ENCODE measurements around the gene CDT1. TPM values are rescaled to one million over a fixed set of nuclear protein-coding genes. Genes with fewer than 3 reads are reported as not detected.

Gene CDT1
- total and polyA plus RNA-seq, 5 donors = 0.27 to 3.1 (median 0.67) TPM

DNA sequence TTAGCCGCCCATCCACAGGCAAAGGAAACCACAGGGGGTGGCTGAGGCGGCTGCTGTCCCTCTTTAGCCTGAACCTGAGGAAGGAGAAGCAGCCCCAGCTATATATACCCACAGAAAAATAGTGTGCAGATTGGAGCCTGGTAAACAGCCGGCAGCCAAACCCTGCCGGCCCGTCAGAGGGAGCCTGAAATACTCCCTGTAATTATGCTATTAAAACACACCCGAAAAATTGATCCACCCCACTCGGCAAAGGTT lies 25.4 kb upstream of the CDT1 start:
- Histone ChIP-seq H3K27me3 (ENCODE audit: control insufficient read depth, insufficient read depth) (no peaks in the 10 kb centered on the region), H3K4me3 (ENCODE audit: low read length) (no peak overlapping the region), H3K4me1 (ENCODE audit: control insufficient read depth, insufficient read depth, low read length) (peaks cover 8% of the 10 kb centered on the region), H3K27ac (ENCODE audit: low read length) (no peak overlapping the region), H3K9me3 (ENCODE audit: control insufficient read depth, low read length) (no peaks in the 10 kb centered on the region)
- WGBS = 80% methylated on average over 7 of the region's 7 CpGs
- ATAC-seq (no peak), DNase-seq (no peak)
- intact Hi-C loops (cut with DNase I) = no loop called here

DNA sequence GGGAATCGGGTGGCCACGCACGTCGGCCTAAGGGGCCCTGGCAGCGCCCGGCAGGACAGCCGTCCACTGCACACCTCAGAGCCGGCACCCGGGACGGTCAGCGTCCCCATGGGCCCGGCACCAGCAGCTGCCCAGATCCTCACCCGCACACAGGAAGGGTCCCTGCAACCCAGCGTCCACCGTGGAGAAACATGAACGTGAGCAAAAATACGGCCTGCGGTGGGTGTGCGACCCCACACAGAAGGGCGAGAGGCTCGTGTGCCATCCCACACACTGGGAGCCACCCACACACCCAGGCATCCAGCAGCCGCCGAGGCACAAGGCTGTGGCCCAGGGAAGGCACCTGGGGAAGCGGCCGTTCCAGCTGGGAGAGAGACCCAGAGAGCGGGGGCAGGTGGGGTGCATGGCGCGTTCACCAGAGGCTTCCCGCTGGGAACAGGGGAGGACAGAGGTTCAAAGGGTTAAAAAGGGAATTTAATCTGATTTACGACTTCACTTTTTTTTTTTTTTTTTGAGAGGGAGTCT lies 25.0 kb upstream of the CDT1 start:
- Histone ChIP-seq H3K4me1 (ENCODE audit: control insufficient read depth, insufficient read depth, low read length) (peaks cover 7% of the 10 kb centered on the region), H3K9me3 (ENCODE audit: control insufficient read depth, low read length) (no peaks in the 10 kb centered on the region), H3K4me3 (ENCODE audit: low read length) (no peak overlapping the region), H3K27ac (ENCODE audit: low read length) (no peak overlapping the region), H3K27me3 (ENCODE audit: control insufficient read depth, insufficient read depth) (no peaks in the 10 kb centered on the region)
- ATAC-seq (no peak), DNase-seq (no peak)
- WGBS = 88% methylated on average over 30 of the region's 30 CpGs
- intact Hi-C loops (cut with DNase I) = no loop called here

DNA sequence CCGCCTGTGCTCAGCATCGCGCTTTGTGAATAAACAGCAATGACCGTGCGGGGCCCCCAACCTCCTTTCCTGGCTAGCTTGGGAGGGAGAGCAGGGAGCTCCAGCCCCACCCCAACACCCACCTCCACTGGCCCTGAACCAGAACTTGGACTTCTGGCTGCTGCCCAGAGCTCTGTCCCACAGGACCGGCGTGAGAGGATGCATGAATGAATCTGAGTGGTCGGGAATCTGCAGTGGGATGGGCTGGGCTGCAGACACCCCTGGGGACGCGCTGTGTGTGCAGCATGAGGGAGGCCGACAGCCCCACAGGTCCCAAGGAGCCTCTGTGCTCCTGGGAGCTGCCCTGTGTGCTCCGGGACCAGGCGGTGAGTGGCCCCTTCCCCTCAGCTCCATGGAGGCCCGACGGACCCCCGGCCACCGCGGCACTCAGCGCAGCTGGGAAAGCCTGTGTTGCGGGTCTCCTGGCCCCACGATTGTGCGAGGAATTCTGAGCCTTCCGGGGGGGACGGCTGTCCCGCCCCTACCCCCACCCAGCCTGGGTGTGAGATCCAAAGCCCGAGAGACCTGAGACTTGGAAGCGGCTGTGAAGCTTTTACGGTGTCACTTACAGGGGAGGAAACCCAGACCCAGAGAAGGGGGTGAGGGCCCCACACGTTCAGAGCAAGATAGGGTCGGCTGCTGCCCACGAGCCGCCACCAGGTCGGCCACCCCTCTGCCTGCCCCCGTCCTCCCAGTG lies 24.0 kb upstream of the CDT1 start:
- ATAC-seq (peak in 1 of 2 donors; percentile 33), DNase-seq (peak; percentile 64 to 85 (median 75))
- H3K9me3 ChIP-seq (ENCODE audit: control insufficient read depth, low read length) = no peaks in the 10 kb centered on the region
- H3K4me3 ChIP-seq (ENCODE audit: low read length) = no peak overlapping the region
- WGBS = 37% methylated on average over 34 of the region's 34 CpGs
- no peaks in the 10 kb centered on the region for H3K27me3 ChIP-seq (ENCODE audit: control insufficient read depth, insufficient read depth)
- H3K4me1 ChIP-seq (ENCODE audit: control insufficient read depth, insufficient read depth, low read length) = peaks cover 4% of the 10 kb centered on the region
- intact Hi-C loops (cut with DNase I) = loop anchor here in 2 of 4 donors (5.0 kb wide), 2 partner anchors 32 to 37 kb away; no protein-coding TSS in a partner anchor
- H3K27ac ChIP-seq (ENCODE audit: low read length) = no peak overlapping the region

DNA sequence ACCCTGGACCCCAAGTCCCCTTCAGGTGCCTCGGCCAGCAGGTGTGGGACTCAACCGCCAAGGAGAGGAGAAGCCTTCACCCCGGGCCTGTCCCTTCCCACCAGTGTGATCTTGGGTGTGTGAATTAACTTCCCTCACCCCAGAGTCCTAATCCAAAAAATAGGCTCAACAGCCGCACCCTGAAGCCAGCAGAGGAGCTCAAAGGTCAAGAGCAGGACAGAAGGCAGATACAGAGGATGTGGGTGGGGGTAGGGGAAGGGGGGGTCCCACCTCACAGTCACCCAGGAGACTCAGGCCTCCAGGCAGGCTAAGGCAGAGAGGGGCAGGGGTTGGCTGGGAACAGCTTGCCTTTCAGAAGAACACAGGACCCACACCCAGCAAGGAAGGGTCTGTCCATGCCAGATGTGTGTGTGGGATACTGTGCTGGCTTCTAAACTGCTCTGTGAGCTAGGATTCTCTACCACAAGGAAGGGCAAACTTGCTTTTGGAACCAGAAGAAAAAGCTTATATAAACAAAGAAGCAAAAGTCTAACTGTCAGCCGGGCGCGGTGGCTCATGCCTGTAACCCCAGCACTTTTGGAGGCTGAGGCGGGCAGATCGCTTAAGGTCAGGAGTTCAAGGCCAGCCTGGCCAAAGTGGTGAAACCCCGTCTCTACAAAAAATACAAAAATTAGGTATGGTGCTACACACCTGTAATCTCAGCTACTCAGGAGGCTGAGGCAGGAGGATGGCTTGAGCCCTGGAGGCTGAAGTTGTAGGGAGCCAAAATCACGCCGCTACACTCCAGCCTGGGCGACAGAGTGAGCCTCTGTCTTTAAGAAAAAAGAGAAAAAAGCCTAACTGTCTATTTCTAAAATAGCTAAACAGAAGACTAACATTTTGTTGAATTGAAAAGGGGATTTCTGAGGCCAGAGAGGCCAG lies 23.2 kb upstream of the CDT1 start:
- Histone ChIP-seq H3K9me3 (ENCODE audit: control insufficient read depth, low read length) (no peaks in the 10 kb centered on the region), H3K4me1 (ENCODE audit: control insufficient read depth, insufficient read depth, low read length) (peaks cover 4% of the 10 kb centered on the region), H3K4me3 (ENCODE audit: low read length) (no peak overlapping the region), H3K27ac (ENCODE audit: low read length) (no peak overlapping the region), H3K27me3 (ENCODE audit: control insufficient read depth, insufficient read depth) (no peaks in the 10 kb centered on the region)
- no peak for ATAC-seq
- intact Hi-C loops (cut with DNase I) = loop anchor here in 2 of 4 donors (5.0 kb wide), 2 partner anchors 33 to 38 kb away; no protein-coding TSS in a partner anchor
- DNase-seq = no peak
- WGBS = 80% methylated on average over 13 of the region's 13 CpGs

DNA sequence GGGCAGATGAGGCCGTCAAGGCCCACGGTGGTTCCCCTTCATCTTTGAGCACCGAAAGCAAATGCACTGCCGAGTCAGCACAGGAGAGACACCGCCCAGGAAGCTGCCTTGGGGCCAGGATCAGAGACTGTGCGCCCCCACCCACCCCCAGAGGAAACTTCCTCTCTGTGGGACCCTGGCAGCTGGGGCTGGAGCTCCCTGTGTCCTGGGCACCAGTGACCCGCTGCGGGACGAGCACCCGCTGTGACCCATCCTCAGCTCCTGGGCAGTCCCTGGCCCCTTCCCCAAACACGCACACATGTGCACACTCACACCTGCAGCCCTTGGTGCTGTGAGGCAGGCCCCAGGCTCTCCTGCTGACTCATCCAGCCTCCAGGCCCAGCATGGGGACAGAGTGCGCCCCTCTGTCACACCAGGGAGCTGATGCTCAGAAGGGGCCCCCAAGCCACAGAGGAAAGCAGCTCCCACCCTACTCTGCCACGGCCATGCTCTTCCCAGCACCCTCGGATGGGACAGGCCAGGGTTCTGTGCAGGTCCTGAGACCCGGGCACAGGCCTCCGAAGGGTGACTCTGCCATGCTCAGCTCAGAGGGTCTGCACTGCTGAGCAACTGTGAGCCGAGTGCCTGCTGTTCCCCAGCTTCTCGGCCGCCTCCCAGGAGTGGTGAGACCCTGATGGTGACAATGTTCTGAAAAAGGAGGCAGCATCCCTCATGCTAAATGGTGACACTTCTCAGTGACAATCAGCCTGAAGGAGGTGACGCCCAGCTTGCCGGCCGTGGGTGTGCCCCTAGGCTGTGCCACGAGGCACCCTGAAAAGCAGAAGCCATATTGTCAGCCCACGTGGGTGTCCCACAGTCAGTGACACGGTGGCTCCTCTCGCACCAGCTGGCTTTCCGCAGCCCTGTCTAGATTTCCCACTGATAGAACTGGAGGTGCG lies 22.2 kb upstream of the CDT1 start:
- H3K27ac ChIP-seq (ENCODE audit: low read length) = no peak overlapping the region
- no peaks in the 10 kb centered on the region for H3K27me3 ChIP-seq (ENCODE audit: control insufficient read depth, insufficient read depth)
- peak in 2 of 3 donors; percentile 72 to 83 for DNase-seq
- peaks cover 4% of the 10 kb centered on the region for H3K4me1 ChIP-seq (ENCODE audit: control insufficient read depth, insufficient read depth, low read length)
- no peak for ATAC-seq
- WGBS = 77% methylated on average over 28 of the region's 28 CpGs
- intact Hi-C loops (cut with DNase I) = loop anchor here in 2 of 4 donors (5.0 kb wide), 2 partner anchors 34 to 39 kb away; no protein-coding TSS in a partner anchor
- H3K9me3 ChIP-seq (ENCODE audit: control insufficient read depth, low read length) = no peaks in the 10 kb centered on the region
- no peak overlapping the region for H3K4me3 ChIP-seq (ENCODE audit: low read length)

DNA sequence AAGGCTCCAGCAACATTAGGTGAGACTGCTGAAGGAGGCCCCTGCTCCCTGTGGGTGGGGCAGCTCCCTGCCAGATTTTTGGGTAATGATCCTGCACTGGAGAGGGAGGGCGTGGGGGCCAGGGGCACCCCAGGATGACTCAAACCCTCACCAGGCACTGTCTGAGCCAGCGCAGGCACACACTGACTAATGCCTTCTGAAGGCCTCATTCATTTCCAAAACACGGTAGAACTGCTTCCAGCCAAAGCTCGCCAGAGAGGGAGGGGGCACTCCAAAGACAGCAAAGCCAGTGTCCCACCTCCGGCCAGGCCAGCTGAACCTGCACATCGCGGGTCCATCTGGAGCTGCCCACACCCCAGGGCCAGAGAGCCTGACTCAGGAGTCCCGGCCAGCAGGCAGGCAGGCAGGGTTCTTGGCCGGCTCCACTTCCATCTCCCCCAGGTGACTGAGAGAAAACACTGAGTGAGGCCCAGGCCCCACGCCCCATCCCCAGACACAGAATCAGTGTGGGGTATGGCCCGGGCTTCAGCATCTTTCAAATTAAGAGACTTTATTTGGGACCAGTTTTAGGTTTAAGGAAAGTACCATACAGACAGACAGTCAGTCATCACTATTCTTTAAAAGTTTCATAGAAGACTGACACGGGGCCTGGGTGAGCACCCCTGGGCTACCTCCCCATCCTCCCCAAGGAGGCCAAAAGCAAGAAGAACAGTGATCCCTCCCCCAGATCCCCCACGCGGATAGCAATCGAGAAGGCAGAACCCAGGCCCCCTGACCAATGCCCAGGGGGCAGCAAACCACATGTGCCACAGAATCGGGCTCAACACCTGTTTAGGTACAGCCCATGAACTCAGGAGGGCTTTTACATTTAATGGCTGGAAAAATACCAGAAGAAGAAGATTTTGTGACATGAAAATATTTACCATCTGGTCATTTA lies 20.9 kb upstream of the CDT1 start:
- peak overlapping the region; percentile 58 for H3K27ac ChIP-seq (ENCODE audit: low read length)
- ATAC-seq (no peak), DNase-seq (no peak)
- H3K4me3 ChIP-seq (ENCODE audit: low read length) = no peak overlapping the region
- no peaks in the 10 kb centered on the region for H3K9me3 ChIP-seq (ENCODE audit: control insufficient read depth, low read length)
- WGBS = 68% methylated on average over 16 of the region's 16 CpGs
- H3K27me3 ChIP-seq (ENCODE audit: control insufficient read depth, insufficient read depth) = no peaks in the 10 kb centered on the region
- peaks cover 4% of the 10 kb centered on the region for H3K4me1 ChIP-seq (ENCODE audit: control insufficient read depth, insufficient read depth, low read length)
- intact Hi-C loops (cut with DNase I) = loop anchor here in 2 of 4 donors (5.0 kb wide), 2 partner anchors 35 to 40 kb away; no protein-coding TSS in a partner anchor

DNA sequence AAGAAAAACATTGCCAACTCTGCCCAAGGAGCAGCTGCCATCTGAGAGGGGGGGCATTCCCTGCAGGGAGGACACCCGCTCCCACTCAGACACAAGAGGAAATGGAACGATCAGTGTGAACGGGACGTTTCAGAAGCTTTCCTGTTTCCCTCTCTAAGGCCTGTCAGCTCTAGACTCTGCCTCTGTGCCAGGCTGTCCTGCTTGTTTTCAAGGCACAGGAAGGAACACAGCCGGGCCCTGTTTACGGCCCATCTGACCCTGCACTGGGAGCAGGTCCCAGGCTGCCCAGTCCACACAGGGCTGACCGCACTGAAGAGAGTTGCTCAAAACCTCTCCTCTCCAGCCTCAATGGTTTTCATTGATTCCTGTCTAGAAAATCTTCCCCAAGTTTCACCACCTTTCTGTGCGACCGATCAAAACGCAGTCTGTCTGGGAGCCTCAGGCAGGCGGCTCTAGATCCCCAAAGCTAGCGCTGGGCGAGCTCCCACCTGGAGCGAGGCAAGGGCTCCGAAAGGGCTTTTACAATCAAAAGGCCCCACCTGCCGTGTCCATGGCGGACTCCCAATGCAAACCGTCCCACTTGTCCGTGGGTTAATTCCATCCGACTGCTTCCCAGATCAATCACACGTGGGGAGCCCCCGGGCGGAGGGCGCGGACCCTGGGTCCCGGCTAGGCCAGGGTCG lies 20.1 kb upstream of the CDT1 start:
- DNase-seq (peak in 2 of 3 donors; percentile 30 to 80), ATAC-seq (peak; percentile 46 to 49)
- H3K27me3 ChIP-seq (ENCODE audit: control insufficient read depth, insufficient read depth) = no peaks in the 10 kb centered on the region
- 41% methylated on average over 27 of the region's 27 CpGs for WGBS
- peak overlapping the region; percentile 58 for H3K27ac ChIP-seq (ENCODE audit: low read length)
- intact Hi-C loops (cut with DNase I) = loop anchor here in 3 of 4 donors (2.0 to 5.0 kb wide), 3 partner anchors 36 to 41 kb away; no protein-coding TSS in a partner anchor
- H3K4me1 ChIP-seq (ENCODE audit: control insufficient read depth, insufficient read depth, low read length) = peaks cover 4% of the 10 kb centered on the region
- H3K9me3 ChIP-seq (ENCODE audit: control insufficient read depth, low read length) = no peaks in the 10 kb centered on the region
- peak overlapping the region; percentile 70 for H3K4me3 ChIP-seq (ENCODE audit: low read length)

DNA sequence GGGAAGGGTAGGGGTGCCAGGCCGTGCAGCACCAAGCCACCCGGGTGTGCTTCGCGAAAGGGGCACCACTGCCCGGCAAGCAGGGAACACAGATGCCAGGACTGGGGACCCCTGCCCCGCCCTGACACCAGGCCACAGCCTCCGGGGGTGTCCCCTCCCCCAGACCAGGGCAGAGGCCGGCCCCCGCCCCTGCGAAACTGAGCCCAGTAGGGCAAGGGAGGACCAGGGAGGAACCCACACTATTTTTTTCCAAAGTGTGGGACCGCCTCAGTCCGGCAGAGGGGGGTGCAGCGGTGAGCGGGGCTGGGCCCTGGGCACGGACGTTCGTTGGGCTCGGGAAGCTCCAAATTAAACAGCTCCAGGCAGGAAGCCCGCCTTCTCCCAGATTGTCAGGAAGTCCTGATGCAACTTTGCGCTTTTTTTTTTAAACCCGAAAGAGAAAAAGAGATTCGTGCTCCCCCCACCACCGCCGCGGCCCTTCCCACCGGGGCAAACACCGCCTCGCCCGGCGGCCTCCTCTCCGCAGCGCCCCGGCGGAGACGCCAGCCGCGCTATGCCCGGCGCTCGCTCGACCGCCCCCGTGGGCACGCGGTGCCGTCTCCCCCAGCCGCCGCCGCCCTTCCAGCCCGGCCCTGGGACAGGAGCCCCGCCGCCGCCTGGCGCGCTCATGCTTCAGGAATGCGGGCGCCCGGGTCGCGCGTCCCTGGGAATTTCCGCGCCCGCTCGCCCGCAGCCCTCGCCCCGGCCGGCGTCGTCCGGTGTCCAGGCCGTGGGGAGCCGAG lies 19.3 kb upstream of the CDT1 start:
- Histone ChIP-seq H3K9me3 (ENCODE audit: control insufficient read depth, low read length) (no peaks in the 10 kb centered on the region), H3K27me3 (ENCODE audit: control insufficient read depth, insufficient read depth) (no peaks in the 10 kb centered on the region), H3K27ac (ENCODE audit: low read length) (peak overlapping the region; percentile 58), H3K4me3 (ENCODE audit: low read length) (peak overlapping the region; percentile 70), H3K4me1 (ENCODE audit: control insufficient read depth, insufficient read depth, low read length) (peaks cover 4% of the 10 kb centered on the region)
- intact Hi-C loops (cut with DNase I) = loop anchor here in 3 of 4 donors (2.0 to 5.0 kb wide), 3 partner anchors 37 to 42 kb away; no protein-coding TSS in a partner anchor
- DNase-seq (peak; percentile 84 to 92 (median 92)), ATAC-seq (peak; percentile 81 to 83)
- 3% methylated on average over 74 of the region's 74 CpGs for WGBS

DNA sequence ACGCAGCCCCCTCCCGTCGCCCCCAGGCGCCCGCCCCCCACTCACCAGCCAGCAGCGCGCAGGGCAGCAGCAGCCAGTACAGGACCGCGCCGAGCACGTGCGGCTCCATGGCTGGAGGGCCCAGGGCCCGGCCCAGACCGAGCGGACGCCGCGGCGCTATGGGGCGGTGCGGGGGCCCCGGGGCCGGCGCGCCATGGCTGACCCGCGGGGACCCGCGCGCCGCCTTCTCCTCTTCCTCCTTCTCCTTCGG lies 18.8 kb upstream of the CDT1 start:
- peaks cover 3% of the 10 kb centered on the region for H3K4me1 ChIP-seq (ENCODE audit: control insufficient read depth, insufficient read depth, low read length)
- under 1% methylated on average over 31 of the region's 32 CpGs for WGBS

More for the DNA sequence above, 18.8 kb upstream of the CDT1 start:
- H3K27ac ChIP-seq (ENCODE audit: low read length) = peak overlapping the region; percentile 58
- H3K4me3 ChIP-seq (ENCODE audit: low read length) = peak overlapping the region; percentile 70
- ATAC-seq = peak; percentile 9 to 31
- no peaks in the 10 kb centered on the region for H3K9me3 ChIP-seq (ENCODE audit: control insufficient read depth, low read length)
- intact Hi-C loops (cut with DNase I) = loop anchor here (2.0 to 5.0 kb wide), 3 partner anchors 37 to 42 kb away; no protein-coding TSS in a partner anchor
- H3K27me3 ChIP-seq (ENCODE audit: control insufficient read depth, insufficient read depth) = no peaks in the 10 kb centered on the region
- DNase-seq = no peak
